Endothelial cell of umbilical vein (primary cell): ENCODE measurements around the gene SLC50A1. TPM values are rescaled to one million over a fixed set of nuclear protein-coding genes. Genes with fewer than 3 reads are reported as not detected.

Source experiments
- BruUV-seq: library from RNA; stranded (reverse); fragments of 400-500 nt; replicated peaks from 2 replicates; lab custom pipeline; 2021; lab: Mats Ljungman, UMichigan
- CTCF ChIA-PET: fragments of 300-600, 350-600 bp; sonication (Branson Sonifier 250); formaldehyde crosslinking; loops from one replicate; lab custom pipeline; 2021; ENCODE audit warnings: antibody characterized with exemption, inconsistent platforms; lab: Charles Lee
- POLR2A ChIA-PET: fragments of 300-600, 350-600 bp; sonication (Branson Sonifier 250); formaldehyde crosslinking; loops from one replicate; lab custom pipeline; 2021; ENCODE audit warnings: antibody characterized with exemption, inconsistent platforms; lab: Charles Lee
- DNase-seq: peaks from one replicate; pipeline ENCODE4 v3.0.0-alpha.2; 2011; ENCODE audit warnings: low read depth, low spot score
- FAIRE-seq: peaks from 2 replicates; lab custom pipeline; 2011; peaks lifted over from hg19 to GRCh38; lab: Jason Lieb, UNC
- H2AFZ ChIP-seq: 2 replicates; pipeline ENCODE4 v1.6.0; 2012; ENCODE audit warnings: low read depth, low read length, control low read depth, inconsistent platforms
- H3K27ac ChIP-seq: 2 replicates; pipeline ENCODE4 v1.5.1; 2011; ENCODE audit warnings: low read depth, mild to moderate bottlenecking, control low read depth, low read length, moderate library complexity; ENCODE audit not compliant: insufficient read depth
- H3K27me3 ChIP-seq, 2 experiments: 2 replicates each; pipeline versions ENCODE4 v1.6.0 to v1.6.1; 2011; ENCODE audit warnings: low read length in 2 of 2, mixed read lengths in 1 of 2; ENCODE audit not compliant: control insufficient read depth in 2 of 2, insufficient read depth in 2 of 2
- H3K36me3 ChIP-seq, 2 experiments: 2 replicates in 1 of 2; 3 replicates in 1 of 2; pipeline ENCODE4 v1.5.1; 2011; ENCODE audit warnings: low read length in 2 of 2, mild to moderate bottlenecking in 1 of 2, moderate library complexity in 1 of 2; ENCODE audit not compliant: control insufficient read depth in 2 of 2, insufficient read depth in 2 of 2; ENCODE audit errors: extremely low read depth in 1 of 2
- H3K4me1 ChIP-seq: 3 replicates; pipeline ENCODE4 v1.5.1; 2011; ENCODE audit warnings: mild to moderate bottlenecking, low read length; ENCODE audit not compliant: control insufficient read depth, insufficient read depth; ENCODE audit errors: extremely low read depth
- H3K4me2 ChIP-seq: 2 replicates; pipeline ENCODE4 v1.6.1; 2011; ENCODE audit warnings: low read length, control low read depth, mixed read lengths; ENCODE audit not compliant: insufficient read depth
- H3K4me3 ChIP-seq, 3 experiments: fragments of 200-600 bp in 1 of 3; sonication (generic), shearing (Covaris generic) in 1 of 3; replicated peaks in 1 of 3; 2 replicates each; pipeline ENCODE4 v1.5.1; 2011 to 2016; ENCODE audit warnings: control low read depth in 3 of 3, low read length in 3 of 3, mild to moderate bottlenecking in 2 of 3, inconsistent platforms in 1 of 3, low read depth in 1 of 3, moderate library complexity in 1 of 3; ENCODE audit not compliant: insufficient read depth in 1 of 3
- H3K79me2 ChIP-seq: 2 replicates; pipeline ENCODE4 v1.6.0; 2012; ENCODE audit warnings: low read length, inconsistent platforms; ENCODE audit not compliant: control insufficient read depth, insufficient read depth
- H3K9ac ChIP-seq: replicated peaks from 2 replicates; pipeline ENCODE3; 2011; ENCODE audit warnings: low read length, control low read depth; ENCODE audit not compliant: insufficient read depth; ENCODE audit errors: extremely low read depth
- H3K9me1 ChIP-seq: replicated peaks from 3 replicates; pipeline ENCODE4 v1.6.0; 2011; ENCODE audit warnings: mild to moderate bottlenecking, low read length; ENCODE audit not compliant: control insufficient read depth, insufficient read depth; ENCODE audit errors: extremely low read depth
- H3K9me3 ChIP-seq: replicated peaks from 2 replicates; pipeline ENCODE4 v1.5.1; 2012; ENCODE audit warnings: low read length, inconsistent platforms; ENCODE audit not compliant: control insufficient read depth, insufficient read depth
- H4K20me1 ChIP-seq: replicated peaks from 2 replicates; pipeline ENCODE3; 2011; ENCODE audit warnings: mild to moderate bottlenecking, low read length; ENCODE audit not compliant: control insufficient read depth, insufficient read depth; ENCODE audit errors: extremely low read depth
- EZH2 ChIP-seq: IDR thresholded peaks from 2 replicates; pipeline ENCODE4 v1.6.1; 2012; ENCODE audit warnings: borderline replicate concordance, low read depth, mild to moderate bottlenecking, moderate library complexity, low read length, inconsistent platforms; ENCODE audit not compliant: severe bottlenecking
- FOS ChIP-seq: IDR thresholded peaks from 2 replicates; pipeline ENCODE4 v1.6.1; 2011; ENCODE audit warnings: mild to moderate bottlenecking, low read length, moderate library complexity, borderline replicate concordance; ENCODE audit not compliant: insufficient read depth
- GATA2 ChIP-seq: IDR thresholded peaks from 2 replicates; pipeline ENCODE4 v1.7.0; 2011; ENCODE audit warnings: low read depth, mild to moderate bottlenecking, moderate library complexity, mixed read lengths, low read length; ENCODE audit not compliant: insufficient read length, insufficient read depth
- JUN ChIP-seq: IDR thresholded peaks from 2 replicates; pipeline ENCODE4 v1.6.1; 2011; ENCODE audit warnings: borderline replicate concordance, low read depth; ENCODE audit not compliant: insufficient read length, insufficient read depth
- MYC ChIP-seq: IDR thresholded peaks from one replicate; pipeline ENCODE4 v1.6.1; 2011; ENCODE audit warnings: mild to moderate bottlenecking, low read depth, low read length
- POLR2A ChIP-seq: IDR thresholded peaks from 2 replicates; pipeline ENCODE4 v1.6.1; 2012; ENCODE audit warnings: low read depth, mild to moderate bottlenecking, control low read depth, low read length
- POLR2AphosphoS5 ChIP-seq: IDR thresholded peaks from 2 replicates; pipeline ENCODE4 v1.6.1; 2012; ENCODE audit warnings: low read depth, mild to moderate bottlenecking, control low read depth, low read length, moderate library complexity; ENCODE audit not compliant: insufficient read depth
- dilution Hi-C: fragments of 300-500 bp; cut with MboI; formaldehyde crosslinking; loops from one replicate; pipeline ENCODE4 v1.15.0; 2019; ENCODE audit warnings: low sequenced_read_pairs; ENCODE audit not compliant: extremely low pct_ligation_motif_present
- intact Hi-C: fragments of 100-400 bp; cut with micrococcal nuclease; formaldehyde crosslinking; loops from one replicate; pipeline ENCODE4 v1.10.0; 2022
- polyA plus RNA-seq, 4 experiments: library from polyadenylated mRNA; depleted of rRNA in 3 of 4; stranded (reverse) in 3 of 4; unstranded in 1 of 4; fragments of >200 nt; gene quantifications; 2 replicates each; pipeline versions ENCODE4 v1.2.1 to v1.2.3, GENCODE V29; 2011 to 2012; ENCODE audit warnings: missing spikeins in 1 of 4
- total RNA-seq: library from RNA; stranded (reverse); gene quantifications from 2 replicates; pipeline ENCODE4 v1.2.3, GENCODE V29; 2021
- TF ChIP-seq, protein P1 (sequence below): IDR thresholded peaks from 2 replicates; pipeline ENCODE4 v1.6.1; 2011; ENCODE audit not compliant: insufficient read depth, insufficient read length
- TF ChIP-seq, protein P2 (sequence below), 2 donors: IDR thresholded peaks; 1 replicate in 1 of 2; 2 replicates in 1 of 2; pipeline ENCODE4 v1.5.1; 2011; ENCODE audit warnings: low read length in 2 of 2, mild to moderate bottlenecking in 2 of 2, moderate library complexity in 2 of 2, control low read depth in 1 of 2, inconsistent platforms in 1 of 2, low read depth in 1 of 2; ENCODE audit not compliant: insufficient read depth in 1 of 2; ENCODE audit errors: extremely low read depth in 1 of 2

The SLC50A1 gene
- total and polyA plus RNA-seq, 2 donors (not counting 3 experiments of a cell fraction or from before 2014, with no cell fraction given) = 29.5 to 66.1 TPM

DNA sequence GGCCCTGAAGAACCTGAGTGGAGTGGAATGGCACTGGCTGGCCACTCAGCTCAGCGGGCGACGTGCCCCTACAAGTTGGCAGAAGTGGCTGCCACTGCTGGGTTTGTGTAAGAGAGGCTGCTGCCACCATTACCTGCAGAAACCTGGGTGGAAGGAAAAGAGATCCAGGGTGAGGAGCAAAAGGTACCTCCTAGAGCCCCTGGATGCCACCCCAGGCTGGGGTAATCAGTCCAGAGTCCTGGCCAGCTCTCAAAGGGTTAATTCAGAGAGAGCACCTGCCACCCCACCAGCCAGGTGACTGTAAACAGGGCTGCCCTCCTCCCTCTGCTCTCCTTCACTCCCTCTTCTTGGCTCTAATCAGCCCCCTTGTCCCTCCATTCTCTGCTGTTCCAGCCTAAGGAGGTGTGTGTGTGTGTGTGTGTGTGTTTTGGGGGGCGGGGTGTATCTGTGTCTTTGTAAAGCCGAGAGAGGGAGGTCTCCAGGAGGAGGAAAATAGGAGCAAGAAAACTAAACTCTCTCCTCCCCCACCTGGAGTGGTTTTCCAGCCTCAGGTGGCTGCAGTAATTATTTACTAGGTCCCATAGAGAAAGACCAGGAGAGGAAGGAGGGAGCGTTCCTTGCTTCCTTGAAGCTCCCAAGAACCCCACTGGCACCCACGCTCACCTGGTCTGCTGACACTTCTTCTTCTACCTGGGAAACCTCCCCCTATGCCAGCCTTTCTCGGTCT is 50.6 kb downstream of the SLC50A1 start:
- Histone ChIP-seq H2AFZ (no peak overlapping the region), H3K9ac (no peak overlapping the region), H3K9me3 (no peaks in the 10 kb centered on the region), H3K27me3 (no peaks in the 10 kb centered on the region), H3K27ac (no peak overlapping the region), H3K4me1 (no peaks in the 10 kb centered on the region), H3K9me1 (no peaks in the 10 kb centered on the region), H3K4me2 (no peak overlapping the region), H3K36me3 (peaks cover 0 to 3% of the 10 kb centered on the region in 2 experiments), H3K79me2 (no peaks in the 10 kb centered on the region), H4K20me1 (no peaks in the 10 kb centered on the region), H3K4me3 (no peak overlapping the region)
- no TSS peak for BruUV-seq
- dilution Hi-C loops = no loop called here
- POLR2A ChIA-PET = no interaction called here
- FAIRE-seq (no peak), DNase-seq (no peak)
- intact Hi-C loops = no loop called here
- TF ChIP-seq FOS (no peak), EZH2 (no peak), POLR2AphosphoS5 (no peak), MYC (no peak), JUN (no peak), POLR2A (no peak), GATA2 (no peak)
- TF ChIP-seq, protein P1, sequence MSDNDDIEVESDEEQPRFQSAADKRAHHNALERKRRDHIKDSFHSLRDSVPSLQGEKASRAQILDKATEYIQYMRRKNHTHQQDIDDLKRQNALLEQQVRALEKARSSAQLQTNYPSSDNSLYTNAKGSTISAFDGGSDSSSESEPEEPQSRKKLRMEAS = no peak
- TF ChIP-seq, protein P2, sequence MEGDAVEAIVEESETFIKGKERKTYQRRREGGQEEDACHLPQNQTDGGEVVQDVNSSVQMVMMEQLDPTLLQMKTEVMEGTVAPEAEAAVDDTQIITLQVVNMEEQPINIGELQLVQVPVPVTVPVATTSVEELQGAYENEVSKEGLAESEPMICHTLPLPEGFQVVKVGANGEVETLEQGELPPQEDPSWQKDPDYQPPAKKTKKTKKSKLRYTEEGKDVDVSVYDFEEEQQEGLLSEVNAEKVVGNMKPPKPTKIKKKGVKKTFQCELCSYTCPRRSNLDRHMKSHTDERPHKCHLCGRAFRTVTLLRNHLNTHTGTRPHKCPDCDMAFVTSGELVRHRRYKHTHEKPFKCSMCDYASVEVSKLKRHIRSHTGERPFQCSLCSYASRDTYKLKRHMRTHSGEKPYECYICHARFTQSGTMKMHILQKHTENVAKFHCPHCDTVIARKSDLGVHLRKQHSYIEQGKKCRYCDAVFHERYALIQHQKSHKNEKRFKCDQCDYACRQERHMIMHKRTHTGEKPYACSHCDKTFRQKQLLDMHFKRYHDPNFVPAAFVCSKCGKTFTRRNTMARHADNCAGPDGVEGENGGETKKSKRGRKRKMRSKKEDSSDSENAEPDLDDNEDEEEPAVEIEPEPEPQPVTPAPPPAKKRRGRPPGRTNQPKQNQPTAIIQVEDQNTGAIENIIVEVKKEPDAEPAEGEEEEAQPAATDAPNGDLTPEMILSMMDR (IDR thresholded peaks at IDR 0.05; ENCODE audit: extremely low read depth in 1 of 2, insufficient read depth in 1 of 2, low read depth in 1 of 2, low read length in 2 of 2) = no peak
- CTCF ChIA-PET = interaction anchor here (1.0 to 1.7 kb wide), 3 partner anchors 13 to 21 kb away, joined by 3 to 7 read pairs (median 6); partner anchors contain the start of gene KRTCAP2
